ENCODE results near the gene AP1G2.
"Not testable (repeated sequence)": the region's sequence is repeated elsewhere in the genome, so short reads cannot be mapped to it uniquely, and the experiment has no call there.

Gene AP1G2

DNA sequence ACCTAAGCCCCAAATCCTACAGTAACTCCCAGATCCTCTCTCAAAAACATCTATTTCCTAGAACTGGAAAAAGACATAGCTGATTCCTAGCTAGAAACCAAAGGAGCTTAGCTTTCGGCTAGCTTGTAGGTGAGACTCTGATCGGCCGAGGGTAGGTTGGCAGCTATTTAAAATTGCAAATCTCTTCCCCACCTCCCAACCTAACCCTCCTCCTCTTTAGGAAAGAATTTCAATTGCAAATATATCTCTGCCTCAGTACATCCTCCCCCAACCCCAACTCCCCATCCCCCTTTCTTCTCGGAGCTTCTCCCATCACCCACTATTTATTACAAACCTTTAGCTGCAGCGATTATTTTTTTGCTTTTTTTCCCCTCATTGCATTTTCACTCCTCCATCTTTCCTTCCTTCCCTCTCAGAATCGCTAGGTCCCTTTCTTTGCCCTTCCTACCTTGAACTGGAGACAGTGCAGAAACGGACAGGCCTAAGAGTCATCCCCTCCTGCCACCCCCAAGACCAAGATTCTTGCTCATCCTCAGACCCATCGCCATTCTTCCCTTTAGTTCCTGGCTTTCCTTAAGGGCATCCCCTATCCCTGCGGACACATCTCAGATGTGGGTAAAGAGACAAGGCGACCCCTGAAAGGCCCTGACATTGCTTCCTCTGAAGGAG lies 29.4 kb downstream of the AP1G2 start:
- TF ChIP-seq, protein P1, sequence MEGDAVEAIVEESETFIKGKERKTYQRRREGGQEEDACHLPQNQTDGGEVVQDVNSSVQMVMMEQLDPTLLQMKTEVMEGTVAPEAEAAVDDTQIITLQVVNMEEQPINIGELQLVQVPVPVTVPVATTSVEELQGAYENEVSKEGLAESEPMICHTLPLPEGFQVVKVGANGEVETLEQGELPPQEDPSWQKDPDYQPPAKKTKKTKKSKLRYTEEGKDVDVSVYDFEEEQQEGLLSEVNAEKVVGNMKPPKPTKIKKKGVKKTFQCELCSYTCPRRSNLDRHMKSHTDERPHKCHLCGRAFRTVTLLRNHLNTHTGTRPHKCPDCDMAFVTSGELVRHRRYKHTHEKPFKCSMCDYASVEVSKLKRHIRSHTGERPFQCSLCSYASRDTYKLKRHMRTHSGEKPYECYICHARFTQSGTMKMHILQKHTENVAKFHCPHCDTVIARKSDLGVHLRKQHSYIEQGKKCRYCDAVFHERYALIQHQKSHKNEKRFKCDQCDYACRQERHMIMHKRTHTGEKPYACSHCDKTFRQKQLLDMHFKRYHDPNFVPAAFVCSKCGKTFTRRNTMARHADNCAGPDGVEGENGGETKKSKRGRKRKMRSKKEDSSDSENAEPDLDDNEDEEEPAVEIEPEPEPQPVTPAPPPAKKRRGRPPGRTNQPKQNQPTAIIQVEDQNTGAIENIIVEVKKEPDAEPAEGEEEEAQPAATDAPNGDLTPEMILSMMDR (IDR thresholded peaks at IDR 0.05; ENCODE audit: control insufficient read depth, insufficient read depth, low read depth, low read length, missing control alignments) = no peak
- H3K4me3 ChIP-seq (ENCODE audit: control insufficient read depth, low read depth, low read length) = no peak overlapping the region
- DNase-seq (ENCODE audit: low read depth) = no peak

DNA sequence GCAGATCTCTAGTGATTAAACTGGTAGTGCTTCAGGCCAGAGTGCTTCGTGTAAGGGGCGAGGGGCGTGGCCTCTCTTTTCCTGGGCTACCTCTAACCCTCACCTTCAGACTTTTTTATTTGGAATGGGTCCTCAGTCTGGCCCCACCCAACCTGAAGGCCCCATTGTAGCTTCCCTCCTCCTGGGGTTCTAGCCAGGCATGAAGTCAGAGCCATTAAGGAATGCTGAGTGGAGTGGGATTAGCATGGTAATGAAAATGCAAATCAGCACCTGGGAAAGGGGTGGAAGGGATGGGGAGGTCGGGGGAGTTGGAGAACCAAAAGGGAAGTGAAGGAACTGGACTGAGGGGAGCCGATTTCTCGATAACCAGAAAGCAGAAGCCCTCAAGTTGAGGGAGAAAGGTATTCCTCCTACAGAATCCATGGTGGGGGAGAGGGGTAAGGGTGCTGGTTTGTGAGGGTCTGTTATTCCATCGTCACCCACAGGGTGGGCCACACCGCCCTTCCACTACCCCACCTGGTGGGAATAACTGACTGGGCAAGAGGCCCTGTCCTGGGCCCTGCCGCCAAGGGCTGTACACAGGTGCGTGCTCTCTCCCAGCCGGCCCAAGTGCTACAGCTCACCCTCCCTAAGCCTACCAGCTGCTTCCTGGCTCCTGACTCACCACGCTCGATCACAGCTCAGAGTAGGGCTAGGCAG lies 30.1 kb downstream of the AP1G2 start:
- no peak for DNase-seq (ENCODE audit: low read depth)
- no peak overlapping the region for H3K4me3 ChIP-seq (ENCODE audit: control insufficient read depth, low read depth, low read length)
- TF ChIP-seq, protein P1 (IDR thresholded peaks at IDR 0.05; ENCODE audit: control insufficient read depth, insufficient read depth, low read depth, low read length, missing control alignments) = no peak

DNA sequence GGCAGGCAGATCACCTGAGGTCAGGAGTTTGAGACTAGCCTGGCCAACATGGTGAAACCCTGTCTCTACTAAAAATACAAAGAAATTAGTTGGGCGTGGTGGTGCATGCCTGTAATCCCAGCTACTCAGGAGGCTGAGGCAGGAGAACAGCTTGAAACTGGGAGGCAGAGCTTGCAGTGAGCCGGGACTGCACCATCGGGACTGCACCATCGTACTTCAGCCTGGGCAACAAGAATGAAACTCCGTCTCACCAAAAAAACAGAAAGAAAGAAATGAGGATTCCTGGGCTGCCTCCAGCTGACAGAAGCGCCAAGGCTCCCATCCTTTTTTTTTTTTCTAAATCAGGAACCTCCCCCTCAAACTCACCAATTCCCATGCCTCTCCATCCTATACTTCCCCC lies 30.7 kb downstream of the AP1G2 start:
- H3K4me3 ChIP-seq (ENCODE audit: control insufficient read depth, low read depth, low read length); DNase-seq (ENCODE audit: low read depth): not testable (repeated sequence)

DNA sequence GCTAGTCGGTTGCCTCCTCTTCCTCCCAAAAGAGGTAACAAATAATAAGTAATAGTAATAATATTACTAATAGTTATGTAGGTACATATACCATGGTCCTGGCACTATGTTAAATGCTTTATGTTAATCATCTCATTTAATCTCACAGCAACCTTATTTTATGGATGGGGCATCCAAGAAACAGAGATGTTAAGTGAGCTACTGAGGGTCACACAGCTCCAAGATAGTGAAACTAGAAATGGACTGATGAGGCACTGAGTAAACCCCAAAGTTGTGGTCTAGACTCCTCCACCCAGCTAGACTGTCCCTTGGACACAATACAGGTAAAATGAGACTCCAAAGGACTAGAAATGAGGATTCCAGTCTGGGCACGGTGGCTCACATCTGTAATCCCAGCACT lies 31.1 kb downstream of the AP1G2 start:
- no peak for DNase-seq (ENCODE audit: low read depth)
- TF ChIP-seq, protein P1 (IDR thresholded peaks at IDR 0.05; ENCODE audit: control insufficient read depth, insufficient read depth, low read depth, low read length, missing control alignments) = no peak

DNA sequence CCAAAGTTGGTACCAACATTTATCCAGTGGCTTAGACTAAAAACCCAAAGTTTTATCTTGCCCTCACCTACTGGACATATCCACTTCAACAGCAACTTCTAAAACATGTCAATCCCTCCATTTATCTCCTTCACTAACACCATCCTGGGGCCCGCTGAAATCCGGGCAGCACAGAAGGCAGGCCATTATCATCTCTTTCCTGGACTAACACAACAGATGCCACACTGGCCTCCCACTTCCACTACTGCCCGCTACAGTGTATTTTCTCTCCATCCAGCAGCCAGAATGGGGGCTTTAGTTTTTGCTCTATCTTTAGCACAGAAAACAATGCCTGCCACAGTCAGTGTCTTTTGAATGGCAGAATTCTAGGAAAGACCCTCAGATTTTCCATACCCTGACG lies 31.6 kb downstream of the AP1G2 start:
- no peak overlapping the region for H3K4me3 ChIP-seq (ENCODE audit: control insufficient read depth, low read depth, low read length)
- DNase-seq (ENCODE audit: low read depth) = no peak
- TF ChIP-seq, protein P1 (IDR thresholded peaks at IDR 0.05; ENCODE audit: control insufficient read depth, insufficient read depth, low read depth, low read length, missing control alignments) = no peak

More for the DNA sequence above, 31.1 kb downstream of the AP1G2 start:
- H3K4me3 ChIP-seq (ENCODE audit: control insufficient read depth, low read depth, low read length) = no peak overlapping the region

DNA sequence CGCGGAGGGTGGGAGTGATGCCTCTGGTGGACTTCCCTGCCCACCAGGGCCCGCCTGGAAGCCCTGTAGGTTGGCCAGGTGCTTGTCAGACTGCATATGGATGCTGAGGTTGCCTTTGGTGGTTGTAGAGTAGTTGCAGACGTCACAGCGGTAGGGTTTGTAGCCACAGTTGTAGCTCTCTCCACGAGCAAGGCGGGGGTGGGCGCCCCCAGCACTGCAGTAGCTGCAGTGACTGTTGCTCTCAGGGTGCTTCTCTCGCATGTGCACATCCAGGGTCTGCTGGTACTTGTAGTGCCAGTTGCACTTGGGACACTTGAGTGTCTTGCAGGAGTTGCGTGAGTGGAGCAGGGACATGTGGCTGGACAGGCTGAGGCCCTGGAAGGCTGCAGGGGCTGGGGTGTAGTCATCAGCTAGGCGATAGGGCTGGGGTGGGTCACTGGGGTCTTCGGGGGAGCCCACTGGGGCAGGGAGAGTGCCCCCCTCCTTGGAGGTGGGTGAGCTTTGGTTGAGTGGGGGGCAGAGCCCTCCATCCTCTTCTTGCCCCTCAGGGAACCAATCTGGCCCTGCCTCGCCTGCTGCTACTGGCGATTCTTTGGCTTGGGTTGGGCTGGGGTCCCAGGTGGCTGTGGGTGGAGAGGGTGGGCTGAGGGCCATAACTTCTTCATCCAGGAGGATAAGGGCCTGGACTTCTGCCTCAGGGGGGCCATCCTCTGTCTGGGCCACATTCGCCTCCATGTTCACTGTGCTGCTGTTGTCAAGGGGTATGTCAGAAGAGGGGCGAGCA lies 33.7 kb downstream of the AP1G2 start:
- no peak overlapping the region for H3K4me3 ChIP-seq (ENCODE audit: control insufficient read depth, low read depth, low read length)
- no peak for DNase-seq (ENCODE audit: low read depth)
- TF ChIP-seq, protein P1 (IDR thresholded peaks at IDR 0.05; ENCODE audit: control insufficient read depth, insufficient read depth, low read depth, low read length, missing control alignments) = no peak

DNA sequence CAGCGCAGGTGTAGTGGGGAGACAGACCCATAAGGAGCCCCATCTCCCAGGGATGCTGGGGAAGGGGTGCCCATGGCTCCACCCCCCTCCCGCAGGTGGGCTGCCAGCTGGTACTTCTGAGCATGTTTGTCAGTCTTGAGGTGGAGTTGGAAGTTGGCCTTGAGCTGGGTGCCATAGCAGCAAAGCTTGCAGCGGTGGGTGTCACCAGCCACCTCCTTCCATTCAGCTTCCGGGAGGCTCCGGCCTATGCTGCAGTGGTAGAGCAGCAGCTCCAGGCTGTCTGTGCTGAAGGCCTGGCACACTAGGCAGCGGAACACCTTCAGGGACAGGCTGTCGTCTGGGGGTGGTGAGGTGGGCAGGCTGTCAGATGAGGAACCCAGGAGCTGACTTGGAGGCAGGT lies 34.9 kb downstream of the AP1G2 start:
- TF ChIP-seq, protein P1 (IDR thresholded peaks at IDR 0.05; ENCODE audit: control insufficient read depth, insufficient read depth, low read depth, low read length, missing control alignments) = no peak

More for the DNA sequence above, 34.9 kb downstream of the AP1G2 start:
- no peak for DNase-seq (ENCODE audit: low read depth)
- no peak overlapping the region for H3K4me3 ChIP-seq (ENCODE audit: control insufficient read depth, low read depth, low read length)
